H1 (cell line): ENCODE measurements around the gene DHX38. TPM values are rescaled to one million over a fixed set of nuclear protein-coding genes. Genes with fewer than 3 reads are reported as not detected.
"Not testable (repeated sequence)": the region's sequence is repeated elsewhere in the genome, so short reads cannot be mapped to it uniquely, and the experiment has no call there.

Source experiments
- CTCF ChIA-PET: fragments of 300-600 bp; sonication (Branson Sonifier 250); formaldehyde crosslinking; loops from one replicate; lab custom pipeline; 2021; ENCODE audit not compliant: partially characterized antibody; lab: Charles Lee
- POLR2A ChIA-PET: fragments of 300-600 bp; sonication (Branson Sonifier 250); formaldehyde crosslinking; loops from one replicate; lab custom pipeline; 2021; ENCODE audit warnings: inconsistent platforms; ENCODE audit not compliant: partially characterized antibody; lab: Charles Lee
- DNase-seq, 2 experiments: peaks; one replicate each; pipeline versions ENCODE4 v3.0.0 to v3.0.0-alpha.2; 2010 to 2022; ENCODE audit warnings: low spot score in 2 of 2, low read depth in 1 of 2, mixed read lengths in 1 of 2
- FAIRE-seq: peaks from 2 replicates; lab custom pipeline; 2011; peaks lifted over from hg19 to GRCh38; lab: Jason Lieb, UNC
- H2AFZ ChIP-seq: 2 replicates; pipeline ENCODE4 v1.8.1; 2012; ENCODE audit warnings: low read length, inconsistent platforms
- H2AK5ac ChIP-seq: 2 replicates; pipeline ENCODE4 v1.6.1; 2013; ENCODE audit warnings: low read depth, low read length
- H2BK120ac ChIP-seq: replicated peaks from 2 replicates; pipeline ENCODE3; 2013; ENCODE audit warnings: low read depth, low read length, inconsistent platforms
- H2BK12ac ChIP-seq: 2 replicates; pipeline ENCODE4 v1.6.1; 2013; ENCODE audit warnings: low read depth, low read length
- H2BK15ac ChIP-seq: 2 replicates; pipeline ENCODE4 v1.6.1; 2013; ENCODE audit warnings: low read length
- H2BK20ac ChIP-seq: 2 replicates; pipeline ENCODE4 v1.6.1; 2013; ENCODE audit warnings: low read length
- H2BK5ac ChIP-seq: 2 replicates; pipeline ENCODE4 v1.6.1; 2013; ENCODE audit warnings: low read depth, low read length
- H3K14ac ChIP-seq: 2 replicates; pipeline ENCODE4 v1.6.1; 2013; ENCODE audit warnings: inconsistent platforms; ENCODE audit not compliant: insufficient read length
- H3K18ac ChIP-seq: 2 replicates; pipeline ENCODE4 v1.6.1; 2013; ENCODE audit warnings: low read length; ENCODE audit errors: extremely low read depth
- H3K23ac ChIP-seq: 2 replicates; pipeline ENCODE4 v1.6.1; 2013; ENCODE audit warnings: inconsistent platforms; ENCODE audit not compliant: insufficient read length
- H3K23me2 ChIP-seq: 2 replicates; pipeline ENCODE4 v1.6.1; 2013; ENCODE audit warnings: low read depth, low read length
- H3K27ac ChIP-seq: 2 replicates; pipeline ENCODE4 v1.6.1; 2011; ENCODE audit warnings: low read depth, low read length, inconsistent platforms
- H3K27me3 ChIP-seq, 4 experiments: replicated peaks in 1 of 4; 1 replicate in 1 of 4; 2 replicates in 3 of 4; pipeline versions ENCODE4 v1.6.1 to v1.8.1; 2011 to 2013; ENCODE audit warnings: low read length in 3 of 4, mild to moderate bottlenecking in 3 of 4, inconsistent platforms in 2 of 4, mixed read lengths in 2 of 4, moderate library complexity in 1 of 4; ENCODE audit not compliant: control insufficient read depth in 3 of 4, insufficient read depth in 3 of 4; ENCODE audit errors: extremely low read depth in 1 of 4
- H3K36me3 ChIP-seq, 4 experiments: 2 replicates each; pipeline versions ENCODE4 v1.6.1 to v1.8.1; 2011 to 2013; ENCODE audit warnings: mild to moderate bottlenecking in 4 of 4, low read length in 3 of 4, moderate library complexity in 2 of 4, control low read depth in 1 of 4, inconsistent platforms in 1 of 4; ENCODE audit not compliant: insufficient read depth in 4 of 4, control insufficient read depth in 2 of 4
- H3K4ac ChIP-seq: replicated peaks from 2 replicates; pipeline ENCODE3; 2013; ENCODE audit warnings: low read length, low read depth, mixed read lengths, inconsistent platforms; ENCODE audit not compliant: insufficient read length
- H3K4me1 ChIP-seq, 4 experiments: replicated peaks in 1 of 4; 1 replicate in 1 of 4; 2 replicates in 3 of 4; pipeline versions ENCODE4 v1.6.1 to v1.8.1; 2011 to 2013; ENCODE audit warnings: low read length in 3 of 4, inconsistent platforms in 2 of 4, mixed read lengths in 1 of 4; ENCODE audit not compliant: insufficient read depth in 4 of 4, control insufficient read depth in 3 of 4
- H3K4me2 ChIP-seq, 2 experiments: 2 replicates each; pipeline versions ENCODE4 v1.6.1 to v1.8.1; 2011 to 2013; ENCODE audit warnings: low read depth in 2 of 2, low read length in 2 of 2, control low read depth in 1 of 2, inconsistent platforms in 1 of 2, mild to moderate bottlenecking in 1 of 2; ENCODE audit not compliant: insufficient read depth in 1 of 2
- H3K4me3 ChIP-seq, 4 experiments: fragments of 200-600, 300-600 bp in 1 of 4; sonication (generic), shearing (Covaris generic), sonication (Bioruptor Twin) in 1 of 4; 2 replicates each; pipeline versions ENCODE4 v1.5.1 to v1.8.1; 2011 to 2016; ENCODE audit warnings: low read length in 4 of 4, low read depth in 3 of 4, control low read depth in 2 of 4, inconsistent platforms in 2 of 4, mild to moderate bottlenecking in 2 of 4, mixed read lengths in 1 of 4, moderate library complexity in 1 of 4; ENCODE audit not compliant: insufficient read depth in 2 of 4; ENCODE audit errors: extremely low read depth in 1 of 4
- H3K56ac ChIP-seq: replicated peaks from 2 replicates; pipeline ENCODE3; 2013; ENCODE audit warnings: low read depth, mild to moderate bottlenecking, mixed read lengths, low read length, inconsistent platforms; ENCODE audit not compliant: insufficient read length
- H3K79me1 ChIP-seq: 2 replicates; pipeline ENCODE4 v1.6.1; 2013; ENCODE audit warnings: low read depth, low read length, control low read depth
- H3K79me2 ChIP-seq, 2 experiments: 2 replicates each; pipeline versions ENCODE4 v1.6.1 to v1.8.1; 2012 to 2013; ENCODE audit warnings: low read length in 2 of 2, mild to moderate bottlenecking in 2 of 2, inconsistent platforms in 1 of 2; ENCODE audit not compliant: insufficient read depth in 2 of 2, control insufficient read depth in 1 of 2
- H3K9ac ChIP-seq, 4 experiments: replicated peaks in 1 of 4; 1 replicate in 1 of 4; 2 replicates in 3 of 4; pipeline versions ENCODE4 v1.6.1 to v1.8.1; 2011 to 2013; ENCODE audit warnings: low read depth in 3 of 4, low read length in 3 of 4, control low read depth in 2 of 4, mild to moderate bottlenecking in 2 of 4, moderate library complexity in 2 of 4, inconsistent platforms in 1 of 4; ENCODE audit errors: extremely low read depth in 1 of 4
- H3K9me3 ChIP-seq, 2 experiments: 2 replicates each; pipeline versions ENCODE4 v1.6.1 to v1.8.1; 2012 to 2013; ENCODE audit warnings: mild to moderate bottlenecking in 2 of 2, moderate library complexity in 2 of 2, control low read depth in 1 of 2, inconsistent platforms in 1 of 2, low read depth in 1 of 2, low read length in 1 of 2, mixed read lengths in 1 of 2; ENCODE audit not compliant: insufficient read depth in 2 of 2
- H4K20me1 ChIP-seq, 2 experiments: replicated peaks in 1 of 2; 2 replicates each; pipeline versions ENCODE3 to v1.8.1; 2011 to 2013; ENCODE audit warnings: inconsistent platforms in 2 of 2, low read length in 2 of 2, mild to moderate bottlenecking in 1 of 2; ENCODE audit not compliant: insufficient read depth in 2 of 2, control insufficient read depth in 1 of 2
- H4K5ac ChIP-seq: 2 replicates; pipeline ENCODE4 v1.6.1; 2013; ENCODE audit warnings: low read length, low read depth, mixed read lengths, inconsistent platforms; ENCODE audit not compliant: insufficient read length
- H4K8ac ChIP-seq: 2 replicates; pipeline ENCODE4 v1.8.0; 2013; ENCODE audit warnings: mild to moderate bottlenecking, moderate library complexity, low read length, inconsistent platforms; ENCODE audit not compliant: insufficient read depth; ENCODE audit errors: extremely low read depth
- H4K91ac ChIP-seq: replicated peaks from 2 replicates; pipeline ENCODE3; 2013; ENCODE audit warnings: low read length, mixed read lengths, inconsistent platforms; ENCODE audit not compliant: insufficient read length
- WGBS, 2 experiments: shearing (Covaris generic) in 1 of 2; methylation state at CpG; one replicate each; pipeline versions ENCODE4 v1.1.6 to v1.1.7; 2013 to 2015; ENCODE audit warnings: low lambda C conversion rate in 2 of 2, mixed read lengths in 2 of 2, inconsistent platforms in 1 of 2, low coverage in 1 of 2, missing lambda C conversion rate in 1 of 2; ENCODE audit not compliant: insufficient replicate concordance in 2 of 2, insufficient coverage in 1 of 2, insufficient read length in 1 of 2; ENCODE audit errors: extremely low coverage in 1 of 2, missing lambda C conversion rate in 1 of 2; 5-methylcytosine and 5-hydroxymethylcytosine counted together
- polyA plus RNA-seq, 7 experiments: library from polyadenylated mRNA; depleted of rRNA in 3 of 7; stranded (reverse) in 5 of 7; unstranded in 2 of 7; fragments of >200 nt in 5 of 7; fragments of 200-250 nt in 2 of 7; gene quantifications; 1 replicate in 5 of 7; 2 replicates in 1 of 7; 4 replicates in 1 of 7; pipeline versions ENCODE4 v1.2.1 to v1.2.3, GENCODE V29; 2011 to 2013; ENCODE audit warnings: missing spikeins in 2 of 7, mixed read lengths in 2 of 7
- total RNA-seq: library from RNA; stranded (reverse); fragmentation: NEBNext Ultra II Directional; extraction: Animal tissue kit (Norgen Biotek cat#: 25700); gene quantifications from 2 replicates; pipeline ENCODE4 v1.2.1, GENCODE V29; 2021

DHX38 gene
- total and polyA plus RNA-seq, 2 of the 8 experiments (the other 6 are each of a cell fraction or from before 2014, with no cell fraction given), result 27.3 to 53.5 TPM

- CTCF ChIA-PET, result interaction anchor here (1.2 kb wide), 1 partner anchor 25 kb away, joined by 3 read pairs; no protein-coding TSS in a partner anchor
- 92% methylated on average over 1 of the region's 6 CpGs; no CpG with 5 or more reads in 1 of the 2 experiments for WGBS, 2 experiments
Observed at GRCh38 chr16:72075067-72075466, 18.6 kb upstream of the DHX38 start.

More at GRCh38 chr16:72075067-72075466, 18.6 kb upstream of the DHX38 start:
- H4K5ac ChIP-seq, H2AFZ ChIP-seq, H2AK5ac ChIP-seq, H4K20me1 ChIP-seq, H4K91ac ChIP-seq, H3K4me3 ChIP-seq, H3K79me1 ChIP-seq, H4K8ac ChIP-seq, H3K4ac ChIP-seq, H3K27ac ChIP-seq, H3K27me3 ChIP-seq, H3K14ac ChIP-seq, FAIRE-seq, H3K4me2 ChIP-seq, H3K23ac ChIP-seq, H2BK20ac ChIP-seq, H3K56ac ChIP-seq, H2BK5ac ChIP-seq, H3K18ac ChIP-seq, H3K9me3 ChIP-seq, DNase-seq, H3K79me2 ChIP-seq, H3K23me2 ChIP-seq, H2BK12ac ChIP-seq, H2BK120ac ChIP-seq, H3K9ac ChIP-seq, H2BK15ac ChIP-seq, H3K36me3 ChIP-seq: not testable (repeated sequence)
- peaks cover 0 to 14% (median 2%) of the 10 kb centered on the region in 4 experiments; a peak in 3 of 7 replicates for H3K4me1 ChIP-seq
- POLR2A ChIA-PET, result interaction anchor here (1.5 kb wide), 1 partner anchor 18 kb away, joined by 4 read pairs; the partner anchor contains the start of genes DHX38 and TXNL4B
